ENCODE data around the gene LYRM9. TPM values are rescaled to one million over a fixed set of nuclear protein-coding genes. Genes with fewer than 3 reads are reported as not detected.

The LYRM9 gene
- total and polyA plus RNA-seq, 9 of the 15 experiments (the other 6 are each of a cell fraction or from before 2014, with no cell fraction given) = 0.98 to 4.7 (median 1.8) TPM

DNA sequence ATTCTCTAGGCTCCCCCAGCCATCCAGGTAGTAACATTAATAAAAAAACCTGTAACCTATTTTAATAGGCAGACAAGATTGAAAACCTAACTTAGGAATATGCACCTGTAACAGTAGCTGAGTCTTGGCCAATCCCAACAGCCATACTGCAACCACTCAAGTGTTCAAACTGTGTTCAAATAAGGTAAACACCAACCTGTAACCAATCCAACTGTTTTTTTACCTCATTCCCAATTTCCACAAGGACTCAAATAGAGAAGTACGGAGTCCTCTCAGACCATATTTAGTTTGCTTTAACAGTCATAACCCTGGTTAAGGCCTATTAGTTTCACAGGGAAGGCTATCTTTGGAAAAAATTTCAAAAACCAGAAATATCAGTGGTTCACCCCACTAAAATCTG is 52.5 kb downstream of the LYRM9 start:
- no peak overlapping the region for H3K27ac ChIP-seq (ENCODE audit: extremely low read depth, low read depth, low read length)
- H4K20me1 ChIP-seq (replicated peaks; ENCODE audit: control insufficient read depth, insufficient read depth, low read length) = no peaks in the 10 kb centered on the region
- no TSS peak for BruUV-seq (replicated peaks)
- H3K4me2 ChIP-seq (ENCODE audit: insufficient read depth, low read length) = no peak overlapping the region
- H3K9me1 ChIP-seq (ENCODE audit: control insufficient read depth, insufficient read depth, low read length) = no peaks in the 10 kb centered on the region
- no peak overlapping the region for H2AFZ ChIP-seq (ENCODE audit: low read depth, low read length)
- H3K79me2 ChIP-seq (ENCODE audit: control insufficient read depth, insufficient read depth, low read length) = no peaks in the 10 kb centered on the region
- H3K4me3 ChIP-seq = no peak overlapping the region
- ChIA-PET POLR2A (interaction anchor here (0.6 kb wide), 1 partner anchor 68 kb away, joined by 4 read pairs; no protein-coding TSS in a partner anchor), CTCF (ENCODE audit: low intra/inter-chr PET ratio) (no interaction called here)
- ATAC-seq (no peak), DNase-seq (ENCODE audit: extremely low read depth in 1 of 4, low spot score in 3 of 4) (no peak), FAIRE-seq (no peak)
- H3K27me3 ChIP-seq (ENCODE audit: control insufficient read depth in 2 of 2, insufficient read depth in 2 of 2, low read length in 2 of 2) = peaks cover 2% of the 10 kb centered on the region in 2 experiments; a peak in 3 of 5 replicates
- in situ Hi-C loops (cut with MboI) = no loop called here
- H3K4me1 ChIP-seq (replicated peaks in 1 of 2; ENCODE audit: control insufficient read depth in 2 of 2, insufficient read depth in 2 of 2, low read length in 2 of 2) = no peaks in the 10 kb centered on the region; a peak in 1 of 5 replicates
- H3K9me3 ChIP-seq (replicated peaks; ENCODE audit: control insufficient read depth, insufficient read depth, low read depth, low read length) = no peaks in the 10 kb centered on the region
- no peaks in the 10 kb centered on the region for H3K36me3 ChIP-seq (ENCODE audit: control insufficient read depth, insufficient read depth, low read length)
- intact Hi-C loops (cut with micrococcal nuclease) = no loop called here
- 0% methylated on average over 1 of the region's 1 CpG for WGBS (ENCODE audit: insufficient coverage, low coverage, missing lambda C conversion rate)
- no peak overlapping the region for H3K9ac ChIP-seq (ENCODE audit: insufficient read depth in 1 of 2, low read depth in 2 of 2, low read length in 2 of 2)
- TF ChIP-seq, protein P1, sequence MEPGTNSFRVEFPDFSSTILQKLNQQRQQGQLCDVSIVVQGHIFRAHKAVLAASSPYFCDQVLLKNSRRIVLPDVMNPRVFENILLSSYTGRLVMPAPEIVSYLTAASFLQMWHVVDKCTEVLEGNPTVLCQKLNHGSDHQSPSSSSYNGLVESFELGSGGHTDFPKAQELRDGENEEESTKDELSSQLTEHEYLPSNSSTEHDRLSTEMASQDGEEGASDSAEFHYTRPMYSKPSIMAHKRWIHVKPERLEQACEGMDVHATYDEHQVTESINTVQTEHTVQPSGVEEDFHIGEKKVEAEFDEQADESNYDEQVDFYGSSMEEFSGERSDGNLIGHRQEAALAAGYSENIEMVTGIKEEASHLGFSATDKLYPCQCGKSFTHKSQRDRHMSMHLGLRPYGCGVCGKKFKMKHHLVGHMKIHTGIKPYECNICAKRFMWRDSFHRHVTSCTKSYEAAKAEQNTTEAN (CRISPR knock-in tag; IDR thresholded peaks at IDR 0.05) = no peak
- TF ChIP-seq TAF1 (IDR thresholded peaks at IDR 0.05; ENCODE audit: control insufficient read depth, extremely low read depth, insufficient read depth, low read length, severe bottlenecking) (no peak), TRIM24 (IDR thresholded peaks at IDR 0.05) (no peak)
- TF ChIP-seq, protein P2, sequence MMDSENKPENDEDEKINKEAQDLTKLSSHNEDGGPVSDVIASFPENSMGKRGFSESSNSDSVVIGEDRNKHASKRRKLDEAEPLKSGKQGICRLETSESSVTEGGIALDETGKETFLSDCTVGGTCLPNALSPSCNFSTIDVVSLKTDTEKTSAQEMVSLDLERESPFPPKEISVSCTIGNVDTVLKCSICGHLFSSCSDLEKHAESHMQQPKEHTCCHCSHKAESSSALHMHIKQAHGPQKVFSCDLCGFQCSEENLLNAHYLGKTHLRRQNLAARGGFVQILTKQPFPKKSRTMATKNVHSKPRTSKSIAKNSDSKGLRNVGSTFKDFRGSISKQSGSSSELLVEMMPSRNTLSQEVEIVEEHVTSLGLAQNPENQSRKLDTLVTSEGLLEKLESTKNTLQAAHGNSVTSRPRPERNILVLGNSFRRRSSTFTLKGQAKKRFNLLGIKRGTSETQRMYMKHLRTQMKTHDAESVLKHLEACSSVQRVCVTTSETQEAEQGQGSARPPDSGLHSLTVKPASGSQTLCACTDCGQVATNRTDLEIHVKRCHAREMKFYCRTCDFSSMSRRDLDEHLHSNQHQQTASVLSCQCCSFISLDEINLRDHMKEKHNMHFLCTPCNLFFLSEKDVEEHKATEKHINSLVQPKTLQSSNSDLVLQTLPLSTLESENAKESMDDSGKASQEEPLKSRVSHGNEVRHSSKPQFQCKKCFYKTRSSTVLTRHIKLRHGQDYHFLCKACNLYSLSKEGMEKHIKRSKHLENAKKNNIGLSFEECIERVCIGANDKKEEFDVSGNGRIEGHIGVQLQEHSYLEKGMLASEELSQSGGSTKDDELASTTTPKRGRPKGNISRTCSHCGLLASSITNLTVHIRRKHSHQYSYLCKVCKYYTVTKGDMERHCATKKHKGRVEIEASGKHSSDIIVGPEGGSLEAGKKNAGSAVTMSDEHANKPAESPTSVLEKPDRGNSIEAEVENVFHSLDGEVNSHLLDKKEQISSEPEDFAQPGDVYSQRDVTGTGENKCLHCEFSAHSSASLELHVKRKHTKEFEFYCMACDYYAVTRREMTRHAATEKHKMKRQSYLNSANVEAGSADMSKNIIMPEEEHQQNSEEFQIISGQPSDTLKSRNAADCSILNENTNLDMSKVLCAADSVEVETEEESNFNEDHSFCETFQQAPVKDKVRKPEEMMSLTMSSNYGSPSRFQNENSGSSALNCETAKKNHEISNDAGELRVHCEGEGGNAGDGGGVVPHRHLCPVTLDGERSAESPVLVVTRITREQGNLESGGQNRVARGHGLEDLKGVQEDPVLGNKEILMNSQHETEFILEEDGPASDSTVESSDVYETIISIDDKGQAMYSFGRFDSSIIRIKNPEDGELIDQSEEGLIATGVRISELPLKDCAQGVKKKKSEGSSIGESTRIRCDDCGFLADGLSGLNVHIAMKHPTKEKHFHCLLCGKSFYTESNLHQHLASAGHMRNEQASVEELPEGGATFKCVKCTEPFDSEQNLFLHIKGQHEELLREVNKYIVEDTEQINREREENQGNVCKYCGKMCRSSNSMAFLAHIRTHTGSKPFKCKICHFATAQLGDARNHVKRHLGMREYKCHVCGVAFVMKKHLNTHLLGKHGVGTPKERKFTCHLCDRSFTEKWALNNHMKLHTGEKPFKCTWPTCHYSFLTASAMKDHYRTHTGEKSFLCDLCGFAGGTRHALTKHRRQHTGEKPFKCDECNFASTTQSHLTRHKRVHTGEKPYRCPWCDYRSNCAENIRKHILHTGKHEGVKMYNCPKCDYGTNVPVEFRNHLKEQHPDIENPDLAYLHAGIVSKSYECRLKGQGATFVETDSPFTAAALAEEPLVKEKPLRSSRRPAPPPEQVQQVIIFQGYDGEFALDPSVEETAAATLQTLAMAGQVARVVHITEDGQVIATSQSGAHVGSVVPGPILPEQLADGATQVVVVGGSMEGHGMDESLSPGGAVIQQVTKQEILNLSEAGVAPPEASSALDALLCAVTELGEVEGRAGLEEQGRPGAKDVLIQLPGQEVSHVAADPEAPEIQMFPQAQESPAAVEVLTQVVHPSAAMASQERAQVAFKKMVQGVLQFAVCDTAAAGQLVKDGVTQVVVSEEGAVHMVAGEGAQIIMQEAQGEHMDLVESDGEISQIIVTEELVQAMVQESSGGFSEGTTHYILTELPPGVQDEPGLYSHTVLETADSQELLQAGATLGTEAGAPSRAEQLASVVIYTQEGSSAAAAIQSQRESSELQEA (IDR thresholded peaks at IDR 0.05; ENCODE audit: low read depth) = no peak
- TF ChIP-seq, protein P3, sequence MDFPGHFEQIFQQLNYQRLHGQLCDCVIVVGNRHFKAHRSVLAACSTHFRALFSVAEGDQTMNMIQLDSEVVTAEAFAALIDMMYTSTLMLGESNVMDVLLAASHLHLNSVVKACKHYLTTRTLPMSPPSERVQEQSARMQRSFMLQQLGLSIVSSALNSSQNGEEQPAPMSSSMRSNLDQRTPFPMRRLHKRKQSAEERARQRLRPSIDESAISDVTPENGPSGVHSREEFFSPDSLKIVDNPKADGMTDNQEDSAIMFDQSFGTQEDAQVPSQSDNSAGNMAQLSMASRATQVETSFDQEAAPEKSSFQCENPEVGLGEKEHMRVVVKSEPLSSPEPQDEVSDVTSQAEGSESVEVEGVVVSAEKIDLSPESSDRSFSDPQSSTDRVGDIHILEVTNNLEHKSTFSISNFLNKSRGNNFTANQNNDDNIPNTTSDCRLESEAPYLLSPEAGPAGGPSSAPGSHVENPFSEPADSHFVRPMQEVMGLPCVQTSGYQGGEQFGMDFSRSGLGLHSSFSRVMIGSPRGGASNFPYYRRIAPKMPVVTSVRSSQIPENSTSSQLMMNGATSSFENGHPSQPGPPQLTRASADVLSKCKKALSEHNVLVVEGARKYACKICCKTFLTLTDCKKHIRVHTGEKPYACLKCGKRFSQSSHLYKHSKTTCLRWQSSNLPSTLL (IDR thresholded peaks at IDR 0.05) = no peak
- TF ChIP-seq, protein P4, sequence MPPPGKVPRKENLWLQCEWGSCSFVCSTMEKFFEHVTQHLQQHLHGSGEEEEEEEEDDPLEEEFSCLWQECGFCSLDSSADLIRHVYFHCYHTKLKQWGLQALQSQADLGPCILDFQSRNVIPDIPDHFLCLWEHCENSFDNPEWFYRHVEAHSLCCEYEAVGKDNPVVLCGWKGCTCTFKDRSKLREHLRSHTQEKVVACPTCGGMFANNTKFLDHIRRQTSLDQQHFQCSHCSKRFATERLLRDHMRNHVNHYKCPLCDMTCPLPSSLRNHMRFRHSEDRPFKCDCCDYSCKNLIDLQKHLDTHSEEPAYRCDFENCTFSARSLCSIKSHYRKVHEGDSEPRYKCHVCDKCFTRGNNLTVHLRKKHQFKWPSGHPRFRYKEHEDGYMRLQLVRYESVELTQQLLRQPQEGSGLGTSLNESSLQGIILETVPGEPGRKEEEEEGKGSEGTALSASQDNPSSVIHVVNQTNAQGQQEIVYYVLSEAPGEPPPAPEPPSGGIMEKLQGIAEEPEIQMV (tag; conservative IDR thresholded peaks at IDR 0.05; ENCODE audit: low read depth) = no peak
- TF ChIP-seq, protein P5, sequence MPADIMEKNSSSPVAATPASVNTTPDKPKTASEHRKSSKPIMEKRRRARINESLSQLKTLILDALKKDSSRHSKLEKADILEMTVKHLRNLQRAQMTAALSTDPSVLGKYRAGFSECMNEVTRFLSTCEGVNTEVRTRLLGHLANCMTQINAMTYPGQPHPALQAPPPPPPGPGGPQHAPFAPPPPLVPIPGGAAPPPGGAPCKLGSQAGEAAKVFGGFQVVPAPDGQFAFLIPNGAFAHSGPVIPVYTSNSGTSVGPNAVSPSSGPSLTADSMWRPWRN (IDR thresholded peaks at IDR 0.05; ENCODE audit: low read depth) = no peak

Data from K562 (cell line).